GM19438 (cell line): ENCODE data around the gene LHX3.
"Not testable (repeated sequence)": the region's sequence is repeated elsewhere in the genome, so short reads cannot be mapped to it uniquely, and the experiment has no call there.

ENCODE experiments used
- ATAC-seq: cut with Tn5 transposase; IDR thresholded peaks from one replicate; pipeline ENCODE4 v1.9.1; 2021; ENCODE audit warnings: low read depth; ENCODE audit not compliant: unreplicated experiment

The LHX3 gene

GRCh38 chr9:136242248-136242647 is 37.3 kb upstream of the LHX3 start:
- no peak for ATAC-seq

GRCh38 chr9:136241542-136241941 is 36.6 kb upstream of the LHX3 start:
- ATAC-seq: no peak

GRCh38 chr9:136240941-136241340 is 36.0 kb upstream of the LHX3 start:
- ATAC-seq: no peak

- no peak for ATAC-seq
Observed at GRCh38 chr9:136239983-136240330, 35.0 kb upstream of the LHX3 start.

GRCh38 chr9:136239135-136239982 is 34.4 kb upstream of the LHX3 start:
- ATAC-seq: no peak

- no peak for ATAC-seq
Observed at GRCh38 chr9:136238342-136238732, 33.4 kb upstream of the LHX3 start.

GRCh38 chr9:136237486-136238341 is 32.8 kb upstream of the LHX3 start:
- no peak for ATAC-seq

GRCh38 chr9:136236471-136237410 is 31.8 kb upstream of the LHX3 start:
- ATAC-seq: not testable (repeated sequence)

GRCh38 chr9:136235709-136236455 is 31.0 kb upstream of the LHX3 start:
- ATAC-seq: no peak

GRCh38 chr9:136235171-136235570 is 30.2 kb upstream of the LHX3 start:
- no peak for ATAC-seq

GRCh38 chr9:136234597-136234996 is 29.7 kb upstream of the LHX3 start:
- no peak for ATAC-seq

GRCh38 chr9:136233868-136234267 is 28.9 kb upstream of the LHX3 start:
- no peak for ATAC-seq

GRCh38 chr9:136233411-136233810 is 28.5 kb upstream of the LHX3 start:
- no peak for ATAC-seq

GRCh38 chr9:136232969-136233368 is 28.0 kb upstream of the LHX3 start:
- ATAC-seq: no peak

- ATAC-seq: no peak
Observed at GRCh38 chr9:136231478-136232297, 26.8 kb upstream of the LHX3 start.

GRCh38 chr9:136230773-136231172 is 25.8 kb upstream of the LHX3 start:
- no peak for ATAC-seq

- no peak for ATAC-seq
Observed at GRCh38 chr9:136230365-136230764, 25.4 kb upstream of the LHX3 start.

GRCh38 chr9:136229096-136230065 is 24.5 kb upstream of the LHX3 start:
- ATAC-seq: no peak
